ENCODE results near the gene ACACA. TPM values are rescaled to one million over a fixed set of nuclear protein-coding genes. Genes with fewer than 3 reads are reported as not detected.

The ACACA gene
- total RNA-seq, 1 donor from 2014 or later: 14.3 TPM

GRCh38 chr17:37206299-37206698 is 200.3 kb downstream of the ACACA start:
- DNase-seq: no peak
- intact Hi-C loops (cut with micrococcal nuclease): no loop called here
- ATAC-seq: no peak

GRCh38 chr17:37200497-37200896 is 206.1 kb downstream of the ACACA start:
- no peak for ATAC-seq
- DNase-seq: no peak
- intact Hi-C loops (cut with micrococcal nuclease): no loop called here

- DNase-seq (no peak), ATAC-seq (no peak)
- intact Hi-C loops (cut with micrococcal nuclease): no loop called here
Measured at GRCh38 chr17:37197336-37197735, 209.3 kb downstream of the ACACA start.

GRCh38 chr17:37194208-37194607 is 212.4 kb downstream of the ACACA start:
- DNase-seq (no peak), ATAC-seq (no peak)
- intact Hi-C loops (cut with micrococcal nuclease): no loop called here

GRCh38 chr17:37191219-37191618 is 215.4 kb downstream of the ACACA start:
- intact Hi-C loops (cut with micrococcal nuclease): no loop called here
- ATAC-seq (no peak), DNase-seq (no peak)

GRCh38 chr17:37190493-37190892 is 216.1 kb downstream of the ACACA start:
- intact Hi-C loops (cut with micrococcal nuclease): no loop called here
- no peak for DNase-seq

GRCh38 chr17:37188157-37188556 is 218.5 kb downstream of the ACACA start:
- intact Hi-C loops (cut with micrococcal nuclease): no loop called here
- ATAC-seq (no peak), DNase-seq (no peak)

More at GRCh38 chr17:37190493-37190892, 216.1 kb downstream of the ACACA start:
- ATAC-seq: no peak

- intact Hi-C loops (cut with micrococcal nuclease): no loop called here
- no peak for DNase-seq
- no peak for ATAC-seq
Measured at GRCh38 chr17:37187262-37187661, 219.4 kb downstream of the ACACA start.

- intact Hi-C loops (cut with micrococcal nuclease): no loop called here
- DNase-seq: no peak
- no peak for ATAC-seq
Measured at GRCh38 chr17:37182786-37183465, 223.7 kb downstream of the ACACA start.

GRCh38 chr17:37180376-37180775 is 226.3 kb downstream of the ACACA start:
- ATAC-seq (no peak), DNase-seq (no peak)
- intact Hi-C loops (cut with micrococcal nuclease): no loop called here

- intact Hi-C loops (cut with micrococcal nuclease): no loop called here
- DNase-seq (no peak), ATAC-seq (no peak)
Measured at GRCh38 chr17:37179893-37180292, 226.7 kb downstream of the ACACA start.

GRCh38 chr17:37177254-37177870 is 229.3 kb downstream of the ACACA start:
- intact Hi-C loops (cut with micrococcal nuclease): no loop called here
- ATAC-seq: no peak
- DNase-seq: no peak

GRCh38 chr17:37176723-37177122 is 229.9 kb downstream of the ACACA start:
- intact Hi-C loops (cut with micrococcal nuclease): no loop called here
- no peak for DNase-seq
- ATAC-seq: no peak

GRCh38 chr17:37174205-37174604 is 232.4 kb downstream of the ACACA start:
- intact Hi-C loops (cut with micrococcal nuclease): no loop called here

GRCh38 chr17:37170881-37171425 is 235.7 kb downstream of the ACACA start:
- ATAC-seq: no peak
- DNase-seq: no peak
- intact Hi-C loops (cut with micrococcal nuclease): no loop called here

More at GRCh38 chr17:37174205-37174604, 232.4 kb downstream of the ACACA start:
- ATAC-seq (no peak), DNase-seq (no peak)

GRCh38 chr17:37168731-37169353 is 237.8 kb downstream of the ACACA start:
- ATAC-seq: no peak
- no peak for DNase-seq
- intact Hi-C loops (cut with micrococcal nuclease): no loop called here

GRCh38 chr17:37167756-37168155 is 238.9 kb downstream of the ACACA start:
- intact Hi-C loops (cut with micrococcal nuclease): no loop called here
- no peak for ATAC-seq
- DNase-seq: no peak

- intact Hi-C loops (cut with micrococcal nuclease): no loop called here
- no peak for ATAC-seq
- DNase-seq: no peak
Measured at GRCh38 chr17:37164057-37164456, 242.6 kb downstream of the ACACA start.

GRCh38 chr17:37162800-37163199 is 243.8 kb downstream of the ACACA start:
- intact Hi-C loops (cut with micrococcal nuclease): no loop called here
- ATAC-seq: no peak
- DNase-seq: no peak

- DNase-seq: no peak
- ATAC-seq: no peak
- intact Hi-C loops (cut with micrococcal nuclease): no loop called here
Measured at GRCh38 chr17:37160944-37161343, 245.7 kb downstream of the ACACA start.
